ENCODE measurements around the gene USP54.

USP54 gene

DNA sequence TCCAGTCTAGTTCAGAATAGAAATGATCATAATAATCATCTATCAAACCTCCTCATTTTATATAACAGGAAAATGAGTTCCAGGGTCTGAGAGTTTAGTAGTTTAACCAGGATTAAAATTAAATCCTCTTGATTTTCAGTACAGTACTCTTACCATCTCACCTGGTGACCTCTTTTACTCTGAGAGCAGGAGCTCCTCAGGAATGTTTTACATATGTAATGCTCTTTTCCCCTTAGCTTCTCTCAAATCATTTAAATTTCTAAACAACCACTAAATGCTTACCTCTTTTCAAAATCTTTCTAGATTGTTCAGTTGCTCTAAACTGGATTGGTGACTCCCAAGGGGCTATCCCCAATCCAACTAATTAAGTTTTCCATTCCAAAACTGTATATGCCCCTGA lies 85.1 kb downstream of the USP54 start:
- no peak for DNase-seq
- no peaks in the 10 kb centered on the region for H3K4me1 Mint-ChIP-seq
- TF ChIP-seq, protein P1, sequence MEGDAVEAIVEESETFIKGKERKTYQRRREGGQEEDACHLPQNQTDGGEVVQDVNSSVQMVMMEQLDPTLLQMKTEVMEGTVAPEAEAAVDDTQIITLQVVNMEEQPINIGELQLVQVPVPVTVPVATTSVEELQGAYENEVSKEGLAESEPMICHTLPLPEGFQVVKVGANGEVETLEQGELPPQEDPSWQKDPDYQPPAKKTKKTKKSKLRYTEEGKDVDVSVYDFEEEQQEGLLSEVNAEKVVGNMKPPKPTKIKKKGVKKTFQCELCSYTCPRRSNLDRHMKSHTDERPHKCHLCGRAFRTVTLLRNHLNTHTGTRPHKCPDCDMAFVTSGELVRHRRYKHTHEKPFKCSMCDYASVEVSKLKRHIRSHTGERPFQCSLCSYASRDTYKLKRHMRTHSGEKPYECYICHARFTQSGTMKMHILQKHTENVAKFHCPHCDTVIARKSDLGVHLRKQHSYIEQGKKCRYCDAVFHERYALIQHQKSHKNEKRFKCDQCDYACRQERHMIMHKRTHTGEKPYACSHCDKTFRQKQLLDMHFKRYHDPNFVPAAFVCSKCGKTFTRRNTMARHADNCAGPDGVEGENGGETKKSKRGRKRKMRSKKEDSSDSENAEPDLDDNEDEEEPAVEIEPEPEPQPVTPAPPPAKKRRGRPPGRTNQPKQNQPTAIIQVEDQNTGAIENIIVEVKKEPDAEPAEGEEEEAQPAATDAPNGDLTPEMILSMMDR (IDR thresholded peaks at IDR 0.05) = no peak
- H3K4me3 Mint-ChIP-seq = no peak overlapping the region
- no peaks in the 10 kb centered on the region for H3K9me3 Mint-ChIP-seq
- peaks cover 3% of the 10 kb centered on the region for H3K27me3 Mint-ChIP-seq (ENCODE audit: low read depth, poor library complexity)
- peaks cover 49% of the 10 kb centered on the region for H3K36me3 Mint-ChIP-seq (ENCODE audit: low read depth)
- H3K27ac Mint-ChIP-seq = no peak overlapping the region

GRCh38 chr10:73503037-73503436 lies 88.1 kb downstream of the USP54 start:
- no peak for DNase-seq
- Mint-ChIP-seq H3K4me3 (no peak overlapping the region), H3K4me1 (no peaks in the 10 kb centered on the region), H3K27ac (no peak overlapping the region), H3K27me3 (ENCODE audit: low read depth, poor library complexity) (peaks cover 3% of the 10 kb centered on the region), H3K9me3 (no peaks in the 10 kb centered on the region), H3K36me3 (ENCODE audit: low read depth) (peaks cover 54% of the 10 kb centered on the region)
- TF ChIP-seq, protein P1 (IDR thresholded peaks at IDR 0.05) = no peak

DNA sequence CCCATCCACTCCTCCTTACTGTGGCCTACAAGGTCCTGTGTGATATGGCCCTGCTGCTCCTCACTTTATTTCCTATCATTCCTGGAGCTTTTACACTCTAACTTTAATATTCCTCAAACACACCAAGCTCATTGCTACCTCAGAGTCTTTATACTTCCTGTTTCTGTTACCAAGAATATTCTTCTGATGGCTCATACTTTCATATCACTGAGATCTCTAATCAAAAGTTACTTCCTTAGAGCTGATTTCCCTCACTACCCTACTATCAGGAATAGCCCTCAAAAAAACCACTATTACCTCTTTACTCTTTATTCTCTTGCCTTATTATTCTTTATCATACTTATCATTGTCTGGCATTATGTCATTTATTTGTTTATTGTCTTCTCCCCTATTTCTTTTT lies 89.5 kb downstream of the USP54 start:
- no peaks in the 10 kb centered on the region for H3K27me3 Mint-ChIP-seq (ENCODE audit: low read depth, poor library complexity)
- peak overlapping the region; percentile 4 for H3K27ac Mint-ChIP-seq
- no peak overlapping the region for H3K4me3 Mint-ChIP-seq
- no peak for DNase-seq
- peaks cover 7% of the 10 kb centered on the region for H3K4me1 Mint-ChIP-seq
- H3K36me3 Mint-ChIP-seq (ENCODE audit: low read depth) = peaks cover 64% of the 10 kb centered on the region
- TF ChIP-seq, protein P1 (IDR thresholded peaks at IDR 0.05) = no peak
- H3K9me3 Mint-ChIP-seq = no peaks in the 10 kb centered on the region

DNA sequence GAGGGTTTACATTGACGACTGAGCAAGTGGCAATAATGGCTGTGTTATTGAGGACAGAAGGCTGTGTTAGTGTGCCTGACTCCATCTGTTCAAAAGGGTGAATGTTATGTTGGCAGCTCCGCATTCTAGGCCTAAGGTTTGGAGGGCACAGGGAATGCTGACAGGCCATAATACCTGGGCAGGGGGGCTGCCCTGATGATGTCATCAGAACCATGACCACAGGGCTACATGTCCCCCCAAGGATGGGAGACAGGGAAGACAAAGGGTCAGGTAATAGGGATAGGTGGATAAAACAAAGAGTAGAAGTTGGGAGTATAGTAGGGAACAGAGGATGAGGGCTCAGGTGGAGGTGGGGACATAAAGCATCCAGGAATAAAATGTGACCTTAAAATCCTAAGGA lies 93.5 kb downstream of the USP54 start:
- Mint-ChIP-seq H3K9me3 (no peaks in the 10 kb centered on the region), H3K4me1 (peaks cover 37% of the 10 kb centered on the region), H3K4me3 (no peak overlapping the region), H3K27ac (no peak overlapping the region), H3K36me3 (ENCODE audit: low read depth) (peaks cover 45% of the 10 kb centered on the region), H3K27me3 (ENCODE audit: low read depth, poor library complexity) (peaks cover 2% of the 10 kb centered on the region)
- DNase-seq = no peak
- TF ChIP-seq, protein P1 (IDR thresholded peaks at IDR 0.05) = no peak

DNA sequence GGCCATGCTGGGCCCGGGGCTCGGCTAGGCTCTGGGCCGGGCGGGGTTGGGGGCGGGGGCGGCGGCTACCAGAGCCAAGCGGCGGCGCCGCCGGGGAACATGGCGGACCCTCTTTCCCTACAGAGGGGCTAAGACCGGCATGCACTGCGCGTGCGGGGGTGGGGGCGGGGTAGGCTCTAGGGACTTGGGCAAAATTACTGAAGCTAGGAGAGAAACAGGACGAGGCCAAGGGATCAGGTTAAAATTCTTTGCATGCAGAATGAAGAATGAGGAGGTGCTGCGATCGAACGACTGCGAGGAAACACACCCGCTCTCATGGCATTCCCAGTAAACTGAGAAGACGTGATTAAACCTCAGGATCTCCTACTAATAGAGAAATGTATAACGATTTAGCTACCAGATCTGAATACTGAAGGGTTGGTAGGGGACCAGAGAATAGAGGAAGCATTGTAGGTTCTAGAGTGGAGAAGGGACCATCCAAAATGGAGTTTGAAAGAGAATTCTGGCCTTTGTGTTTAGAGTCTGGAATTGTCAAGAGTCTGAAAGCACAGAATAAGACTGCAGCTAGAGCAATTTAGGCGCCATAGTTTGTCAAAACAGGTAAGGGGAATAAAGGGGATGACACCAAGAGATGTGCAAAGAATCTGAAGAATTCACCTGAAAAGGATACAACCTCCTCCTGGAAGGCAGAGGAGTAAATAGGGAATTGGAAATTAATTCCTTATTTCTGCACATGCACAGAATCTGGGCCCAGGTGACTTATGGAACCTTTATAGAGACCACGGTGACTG lies 95.1 kb downstream of the USP54 start, which contains the start of gene PPP3CB:
Gene PPP3CB (minus strand): TSS at position 141 of the 791 bp plus-strand sequence. CDS start 135 bp downstream, at position 6.
- TF ChIP-seq, protein P1 (IDR thresholded peaks at IDR 0.05) = no peak
- peaks cover 2% of the 10 kb centered on the region for H3K27me3 Mint-ChIP-seq (ENCODE audit: low read depth, poor library complexity)
- H3K4me3 Mint-ChIP-seq = peak within 1 kb of the TSS; percentile 92
- peaks cover 43% of the 10 kb centered on the region for H3K4me1 Mint-ChIP-seq
- H3K27ac Mint-ChIP-seq = peak within 1 kb of the TSS; percentile 99
- H3K9me3 Mint-ChIP-seq = no peaks in the 10 kb centered on the region
- H3K36me3 Mint-ChIP-seq (ENCODE audit: low read depth) = peaks cover 46% of the 10 kb centered on the region
- DNase-seq = peak; percentile 92

All from nephron progenitor cell (in vitro differentiated cells).